ENCODE measurements around the gene SLC8A1. TPM values are rescaled to one million over a fixed set of nuclear protein-coding genes. Genes with fewer than 3 reads are reported as not detected.

The SLC8A1 gene
- total and polyA plus RNA-seq, 8 donors, result 0.31 to 105 (median 14.0) TPM

DNA sequence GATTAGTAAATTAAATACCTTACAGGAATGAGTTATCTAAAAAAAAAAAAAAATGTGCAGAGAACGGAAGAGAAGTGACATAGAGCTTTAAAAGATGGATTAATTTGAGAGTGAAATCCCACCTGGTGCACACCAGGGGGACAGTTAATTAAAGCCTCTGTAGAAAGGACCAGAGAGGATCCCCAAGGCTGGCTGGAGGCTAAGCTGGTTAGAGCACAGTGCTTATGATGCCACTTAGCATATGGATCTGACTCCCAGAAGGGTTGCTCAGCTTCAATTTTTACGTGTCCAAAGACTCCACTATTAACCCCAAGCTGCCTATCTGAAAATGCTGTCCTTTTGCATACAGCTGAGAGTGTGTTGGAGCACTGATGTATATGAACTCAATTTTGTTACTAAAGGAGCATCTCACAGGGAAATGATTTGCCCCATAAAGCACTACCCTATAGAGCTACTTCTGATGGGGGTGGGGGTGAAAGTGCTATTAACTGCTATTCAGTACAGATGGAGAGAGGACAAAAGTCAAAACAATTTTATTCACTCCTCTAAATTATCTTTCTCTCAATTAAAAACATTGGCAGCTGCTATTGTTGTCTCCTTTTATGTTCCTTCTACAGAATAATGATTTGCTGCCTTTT, 15.2 kb upstream of the SLC8A1 start:
- no peak overlapping the region for H3K4me3 ChIP-seq
- intact Hi-C loops (cut with DNase I; ENCODE audit: low total_unique reads), result no loop called here
- no peak overlapping the region for H3K27ac ChIP-seq
- no peak for TF ChIP-seq CTCF (IDR thresholded peaks at IDR 0.05)
- TF ChIP-seq POLR2AphosphoS5 (IDR thresholded peaks at IDR 0.05), result no peak
- TF ChIP-seq POLR2A (IDR thresholded peaks at IDR 0.05), result no peak
- TF ChIP-seq EP300 (IDR thresholded peaks at IDR 0.05), result no peak
- no peaks in the 10 kb centered on the region for H3K27me3 ChIP-seq
- no peaks in the 10 kb centered on the region for H3K9me3 ChIP-seq
- H3K36me3 ChIP-seq, result no peaks in the 10 kb centered on the region
- no peak for DNase-seq
- 64 to 88% (median 83%) methylated on average over 2 of the region's 2 CpGs for WGBS, 5 donors
- H3K4me1 ChIP-seq, result no peaks in the 10 kb centered on the region

- Histone ChIP-seq H3K36me3 (no peaks in the 10 kb centered on the region), H3K4me3 (no peak overlapping the region), H3K27me3 (no peaks in the 10 kb centered on the region), H3K4me1 (no peaks in the 10 kb centered on the region), H3K27ac (no peak overlapping the region), H3K9me3 (no peaks in the 10 kb centered on the region)
- no peak for TF ChIP-seq CTCF (IDR thresholded peaks at IDR 0.05)
- TF ChIP-seq POLR2AphosphoS5 (IDR thresholded peaks at IDR 0.05), result no peak
- TF ChIP-seq POLR2A (IDR thresholded peaks at IDR 0.05), result no peak
- TF ChIP-seq EP300 (IDR thresholded peaks at IDR 0.05), result no peak
- DNase-seq, result no peak
- intact Hi-C loops (cut with DNase I; ENCODE audit: low total_unique reads), result no loop called here
- WGBS, 5 donors, result 90 to 97% (median 93%) methylated on average over 3 of the region's 3 CpGs
Measured at GRCh38 chr2:40466332-40466906, 14.5 kb upstream of the SLC8A1 start.

- Histone ChIP-seq H3K4me3 (no peak overlapping the region), H3K27ac (no peak overlapping the region), H3K4me1 (no peaks in the 10 kb centered on the region), H3K36me3 (no peaks in the 10 kb centered on the region), H3K9me3 (no peaks in the 10 kb centered on the region), H3K27me3 (no peaks in the 10 kb centered on the region)
- no peak for DNase-seq
- 47 to 79% (median 51%) methylated on average over 8 of the region's 8 CpGs for WGBS, 5 donors
- TF ChIP-seq POLR2A (IDR thresholded peaks at IDR 0.05), result no peak
- TF ChIP-seq CTCF (IDR thresholded peaks at IDR 0.05), result no peak
- no peak for TF ChIP-seq EP300 (IDR thresholded peaks at IDR 0.05)
- no peak for TF ChIP-seq POLR2AphosphoS5 (IDR thresholded peaks at IDR 0.05)
- intact Hi-C loops (cut with DNase I; ENCODE audit: low total_unique reads), result no loop called here
Measured at GRCh38 chr2:40463112-40463511, 11.2 kb upstream of the SLC8A1 start.

DNA sequence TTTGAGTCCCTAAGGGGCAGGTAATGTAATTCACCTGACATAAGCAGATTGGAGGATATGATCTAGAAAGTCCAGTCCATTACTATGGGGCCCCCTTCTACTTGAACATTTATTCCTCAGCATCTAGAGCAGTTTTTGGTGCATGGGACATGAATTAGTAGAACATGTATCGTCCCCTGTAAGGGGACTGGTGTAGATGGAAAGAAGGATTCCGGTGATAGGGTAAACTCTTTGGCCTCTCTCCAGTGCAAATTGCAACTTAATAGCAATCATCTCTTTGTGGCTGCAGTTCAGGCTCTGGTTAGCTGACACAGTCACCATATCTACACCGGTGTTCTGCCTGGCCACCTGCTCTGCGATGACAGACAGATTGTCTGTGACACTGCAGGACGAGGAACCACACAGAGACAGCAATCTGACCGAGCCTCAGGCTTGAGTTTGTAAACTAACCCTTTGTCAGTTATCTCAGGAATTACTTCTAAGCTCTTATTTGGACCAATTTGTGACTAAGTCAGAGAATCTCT, 6.4 kb upstream of the SLC8A1 start:
- intact Hi-C loops (cut with DNase I; ENCODE audit: low total_unique reads), result no loop called here
- TF ChIP-seq POLR2A (IDR thresholded peaks at IDR 0.05) (no peak), CTCF (IDR thresholded peaks at IDR 0.05) (no peak), EP300 (IDR thresholded peaks at IDR 0.05) (no peak), POLR2AphosphoS5 (IDR thresholded peaks at IDR 0.05) (no peak)
- no peak overlapping the region for H3K4me3 ChIP-seq

More for the DNA sequence above, 6.4 kb upstream of the SLC8A1 start:
- Histone ChIP-seq H3K9me3 (no peaks in the 10 kb centered on the region), H3K27ac (no peak overlapping the region), H3K27me3 (peaks cover 0 to 2% (median 0%) of the 10 kb centered on the region in 3 donors), H3K36me3 (no peaks in the 10 kb centered on the region), H3K4me1 (no peaks in the 10 kb centered on the region)
- no peak for DNase-seq
- 37 to 59% (median 38%) methylated on average over 6 of the region's 6 CpGs for whole genome bisulfite sequencing, 5 donors
